MCF 10A (cell line): ENCODE measurements around the gene SPEF2. TPM values are rescaled to one million over a fixed set of nuclear protein-coding genes. Genes with fewer than 3 reads are reported as not detected.

Source experiments
- BruUV-seq: library from RNA; stranded (reverse); fragments of 400-500 nt; replicated peaks from 2 replicates; lab custom pipeline; 2021; lab: Mats Ljungman, UMichigan
- CTCF ChIA-PET: fragments of 300-600 bp; sonication (Branson Sonifier 250); formaldehyde crosslinking; extraction: SDS; loops from one replicate; lab custom pipeline; 2021; ENCODE audit warnings: antibody characterized with exemption, inconsistent platforms; lab: Yijun Ruan, JAX
- POLR2A ChIA-PET: fragments of 300-600, 350-650 bp; sonication (Branson Sonifier 250); formaldehyde crosslinking; extraction: SDS; loops from one replicate; lab custom pipeline; 2020; ENCODE audit warnings: antibody characterized with exemption, inconsistent platforms; lab: Yijun Ruan, JAX
- DNase-seq: peaks from one replicate; pipeline ENCODE4 v3.0.0-alpha.2; 2018; ENCODE audit not compliant: unreplicated experiment
- H3K27ac Mint-ChIP-seq: one replicate; pipeline ENCODE4 v1.8.0; 2022; ENCODE audit warnings: mild to moderate bottlenecking, low read depth, mixed read lengths; ENCODE audit not compliant: unreplicated experiment
- H3K27me3 Mint-ChIP-seq: one replicate; pipeline ENCODE4 v1.8.0; 2022; ENCODE audit warnings: mixed read lengths; ENCODE audit not compliant: insufficient read depth, unreplicated experiment
- H3K36me3 Mint-ChIP-seq: one replicate; pipeline ENCODE4 v1.8.0; 2022; ENCODE audit warnings: mild to moderate bottlenecking, moderate library complexity, mixed read lengths; ENCODE audit not compliant: insufficient read depth, unreplicated experiment
- H3K4me1 Mint-ChIP-seq: one replicate; pipeline ENCODE4 v1.8.0; 2022; ENCODE audit warnings: mixed read lengths; ENCODE audit not compliant: insufficient read depth, unreplicated experiment
- H3K4me3 Mint-ChIP-seq: one replicate; pipeline ENCODE4 v1.8.0; 2022; ENCODE audit warnings: mild to moderate bottlenecking, moderate library complexity, mixed read lengths; ENCODE audit not compliant: unreplicated experiment
- H3K9me3 Mint-ChIP-seq: one replicate; pipeline ENCODE4 v1.8.0; 2022; ENCODE audit warnings: mixed read lengths; ENCODE audit not compliant: unreplicated experiment
- CTCF ChIP-seq: fragments of 200-600 bp; IDR thresholded peaks from one replicate; pipeline ENCODE4 v1.8.0; 2022; ENCODE audit warnings: antibody characterized with exemption, mild to moderate bottlenecking; ENCODE audit not compliant: unreplicated experiment
- intact Hi-C: fragments of 100-400 bp; cut with micrococcal nuclease; formaldehyde crosslinking; loops from 2 replicates; pipeline ENCODE4 v1.14.1; 2022
- total RNA-seq: library from RNA; stranded (reverse); gene quantifications from 2 replicates; pipeline ENCODE4 v1.2.3, GENCODE V29; 2022

SPEF2 gene
- total RNA-seq, 1 experiment from 2014 or later = 5.3 TPM

- intact Hi-C loops = no loop called here
- Mint-ChIP-seq H3K4me1 (no peaks in the 10 kb centered on the region), H3K4me3 (no peak overlapping the region), H3K27ac (no peak overlapping the region), H3K27me3 (no peaks in the 10 kb centered on the region), H3K36me3 (no peaks in the 10 kb centered on the region), H3K9me3 (no peaks in the 10 kb centered on the region)
- no TSS peak for BruUV-seq
- no peak for TF ChIP-seq CTCF
- no peak for DNase-seq
- POLR2A ChIA-PET = interaction anchor here (0.6 kb wide), 1 partner anchor 59 kb away, joined by 3 read pairs; no protein-coding TSS in a partner anchor
- CTCF ChIA-PET = no interaction called here
These were observed 208.4 kb downstream of the SPEF2 start for GRCh38 chr5:35826056-35826455.

- no peak overlapping the region for H3K27ac Mint-ChIP-seq
- CTCF ChIA-PET = interaction anchor here (0.6 kb wide), 1 partner anchor 230 kb away, joined by 3 read pairs; no protein-coding TSS in a partner anchor
- TF ChIP-seq CTCF = no peak
- no peaks in the 10 kb centered on the region for H3K4me1 Mint-ChIP-seq
- POLR2A ChIA-PET = no interaction called here
- BruUV-seq = no TSS peak
- H3K36me3 Mint-ChIP-seq = no peaks in the 10 kb centered on the region
- H3K27me3 Mint-ChIP-seq = no peaks in the 10 kb centered on the region
- intact Hi-C loops = no loop called here
- no peaks in the 10 kb centered on the region for H3K9me3 Mint-ChIP-seq
- H3K4me3 Mint-ChIP-seq = no peak overlapping the region
- no peak for DNase-seq
These were observed 208.9 kb downstream of the SPEF2 start for GRCh38 chr5:35826554-35826953.

GRCh38 chr5:35828082-35828598 is 210.5 kb downstream of the SPEF2 start:
- no peak overlapping the region for H3K27ac Mint-ChIP-seq
- H3K27me3 Mint-ChIP-seq = no peaks in the 10 kb centered on the region

GRCh38 chr5:35830587-35830986 is 212.9 kb downstream of the SPEF2 start:
- Mint-ChIP-seq H3K4me3 (no peak overlapping the region), H3K9me3 (no peaks in the 10 kb centered on the region), H3K27me3 (no peaks in the 10 kb centered on the region), H3K36me3 (no peaks in the 10 kb centered on the region), H3K27ac (no peak overlapping the region), H3K4me1 (no peaks in the 10 kb centered on the region)
- POLR2A ChIA-PET = no interaction called here
- intact Hi-C loops = no loop called here
- TF ChIP-seq CTCF = no peak
- no peak for DNase-seq
- CTCF ChIA-PET = interaction anchor here (0.7 kb wide), 1 partner anchor 10 kb away, joined by 5 read pairs; no protein-coding TSS in a partner anchor
- BruUV-seq = no TSS peak

More at GRCh38 chr5:35828082-35828598, 210.5 kb downstream of the SPEF2 start:
- no TSS peak for BruUV-seq
- DNase-seq = no peak
- TF ChIP-seq CTCF = no peak
- H3K4me3 Mint-ChIP-seq = no peak overlapping the region
- H3K9me3 Mint-ChIP-seq = no peaks in the 10 kb centered on the region
- H3K36me3 Mint-ChIP-seq = no peaks in the 10 kb centered on the region
- intact Hi-C loops = no loop called here
- no peaks in the 10 kb centered on the region for H3K4me1 Mint-ChIP-seq
- ChIA-PET POLR2A (no interaction called here), CTCF (interaction anchor here (0.6 kb wide), 1 partner anchor 13 kb away, joined by 4 read pairs; no protein-coding TSS in a partner anchor)
